K562 (cell line): Measurements from ENCODE around the gene VPS45. TPM values are rescaled to one million over a fixed set of nuclear protein-coding genes. Genes with fewer than 3 reads are reported as not detected.

Experiments
- ATAC-seq: fragments of 200-7000 bp; cut with Tn5 transposase; 3 replicates; pipeline ENCODE4 v1.9.1; 2020; ENCODE audit warnings: moderate library complexity
- BruUV-seq: library from RNA; stranded (reverse); fragments of 400-500 nt; replicated peaks from 2 replicates; lab custom pipeline; 2021; lab: Mats Ljungman, UMichigan
- CTCF ChIA-PET: fragments of 300-600 bp; formaldehyde crosslinking; extraction: SDS; loops from one replicate; lab custom pipeline; 2021; ENCODE audit warnings: low intra/inter-chr PET ratio; lab: Yijun Ruan, JAX
- POLR2A ChIA-PET: fragments of 300-600, 350-650 bp; sonication (Branson Sonifier 250); formaldehyde crosslinking; extraction: SDS; loops from one replicate; lab custom pipeline; 2021; ENCODE audit warnings: antibody characterized with exemption, inconsistent platforms; lab: Yijun Ruan, JAX
- DNase-seq, 4 experiments: peaks; one replicate each; pipeline versions ENCODE4 v3.0.0 to v3.0.0-alpha.2; 2011 to 2018; ENCODE audit warnings: low spot score in 3 of 4, mixed read lengths in 3 of 4; ENCODE audit errors: extremely low read depth in 1 of 4
- FAIRE-seq: peaks from 2 replicates; lab custom pipeline; 2011; peaks lifted over from hg19 to GRCh38; lab: Jason Lieb, UNC
- H2AFZ ChIP-seq: 2 replicates; pipeline ENCODE4 v1.6.0; 2011; ENCODE audit warnings: low read depth, low read length, control low read depth, inconsistent platforms
- H3K27ac ChIP-seq: fragments of 200-600 bp; 3 replicates; pipeline ENCODE4 v1.8.0; 2011; ENCODE audit warnings: low read depth, mild to moderate bottlenecking, control low read depth, inconsistent platforms, low read length, moderate library complexity, mixed read lengths; ENCODE audit errors: extremely low read depth
- H3K27me3 ChIP-seq, 2 experiments: fragments of 300-600 bp in 1 of 2; 2 replicates in 1 of 2; 3 replicates in 1 of 2; pipeline versions ENCODE4 v1.6.0 to v1.8.0; 2011; ENCODE audit warnings: inconsistent platforms in 2 of 2, low read length in 2 of 2, mild to moderate bottlenecking in 1 of 2, mixed read lengths in 1 of 2, moderate library complexity in 1 of 2; ENCODE audit not compliant: control insufficient read depth in 2 of 2, insufficient read depth in 2 of 2
- H3K36me3 ChIP-seq: fragments of 300-600 bp; 3 replicates; pipeline ENCODE4 v1.8.0; 2011; ENCODE audit warnings: mild to moderate bottlenecking, low read length, inconsistent platforms; ENCODE audit not compliant: control insufficient read depth, insufficient read depth
- H3K4me1 ChIP-seq, 2 experiments: fragments of 200-600 bp in 1 of 2; replicated peaks in 1 of 2; 2 replicates in 1 of 2; 3 replicates in 1 of 2; pipeline versions ENCODE4 v1.5.1 to v1.8.0; 2011; ENCODE audit warnings: inconsistent platforms in 2 of 2, low read length in 2 of 2, mild to moderate bottlenecking in 1 of 2, mixed read lengths in 1 of 2, moderate library complexity in 1 of 2; ENCODE audit not compliant: control insufficient read depth in 2 of 2, insufficient read depth in 2 of 2
- H3K4me2 ChIP-seq: 2 replicates; pipeline ENCODE4 v1.6.1; 2011; ENCODE audit warnings: low read length, control low read depth, inconsistent platforms, mixed read lengths; ENCODE audit not compliant: insufficient read depth
- H3K4me3 ChIP-seq: fragments of 200-600 bp; sonication (generic), shearing (Covaris generic); 2 replicates; pipeline ENCODE4 v1.5.1; 2016; ENCODE audit warnings: control low read depth, inconsistent platforms
- H3K79me2 ChIP-seq: fragments of 200-600 bp; 3 replicates; pipeline ENCODE4 v1.8.0; 2011; ENCODE audit warnings: low read length, inconsistent platforms; ENCODE audit not compliant: control insufficient read depth, insufficient read depth
- H3K9ac ChIP-seq, 2 experiments: 2 replicates each; pipeline versions ENCODE4 v1.6.0 to v1.6.1; 2011; ENCODE audit warnings: low read depth in 2 of 2, low read length in 2 of 2, control low read depth in 1 of 2, inconsistent platforms in 1 of 2, mild to moderate bottlenecking in 1 of 2, mixed read lengths in 1 of 2; ENCODE audit not compliant: insufficient read depth in 1 of 2
- H3K9me1 ChIP-seq: one replicate; pipeline ENCODE4 v1.6.0; 2011; ENCODE audit warnings: inconsistent platforms, mild to moderate bottlenecking, low read length, moderate library complexity; ENCODE audit not compliant: control insufficient read depth, insufficient read depth
- H3K9me3 ChIP-seq: replicated peaks from 2 replicates; pipeline ENCODE4 v1.5.1; 2011; ENCODE audit warnings: low read depth, low read length, inconsistent platforms; ENCODE audit not compliant: control insufficient read depth, insufficient read depth
- H4K20me1 ChIP-seq: replicated peaks from 2 replicates; pipeline ENCODE4 v1.6.1; 2011; ENCODE audit warnings: low read length, inconsistent platforms, mixed read lengths; ENCODE audit not compliant: control insufficient read depth, insufficient read depth
- ARID3A ChIP-seq: IDR thresholded peaks from 2 replicates; pipeline ENCODE4 v1.6.1; 2012; ENCODE audit warnings: low read depth, low read length, improper control_type of control experiment, borderline replicate concordance
- CUX1 ChIP-seq: fragments of 200-800 bp; sonication (Bioruptor generic); IDR thresholded peaks from 2 replicates; pipeline ENCODE4 v1.6.1; 2016; ENCODE audit warnings: missing genetic modification characterization, missing compliant biosample characterization
- HES1 ChIP-seq: fragments of 450-650 bp; IDR thresholded peaks from 2 replicates; pipeline ENCODE4 v1.6.1; 2016; ENCODE audit warnings: low read depth, mild to moderate bottlenecking, moderate library complexity
- MEIS2 ChIP-seq: fragments of 450-650 bp; IDR thresholded peaks from 2 replicates; pipeline ENCODE4 v1.6.1; 2014; ENCODE audit warnings: mild to moderate bottlenecking; ENCODE audit not compliant: partially characterized antibody
- MNT ChIP-seq, 2 experiments: fragments of 450-650 bp; conservative IDR thresholded peaks; 2 replicates each; pipeline ENCODE4 v1.6.1; 2017; ENCODE audit warnings: mild to moderate bottlenecking in 2 of 2, moderate library complexity in 2 of 2
- NCOA2 ChIP-seq, 2 experiments: fragments of 450-650 bp; IDR thresholded peaks; 2 replicates each; pipeline ENCODE4 v1.6.1; 2018; ENCODE audit warnings: mild to moderate bottlenecking in 2 of 2, moderate library complexity in 1 of 2; ENCODE audit not compliant: partially characterized antibody in 2 of 2
- NR3C1 ChIP-seq: sonication (generic); formaldehyde crosslinking; IDR thresholded peaks from 2 replicates; pipeline ENCODE4 v1.8.1; 2022; ENCODE audit warnings: missing genetic modification reagents
- RFX7 ChIP-seq: fragments of 250-450 bp; sonication (Bioruptor Pico); IDR thresholded peaks from 2 replicates; pipeline ENCODE4 v1.5.1; 2021; ENCODE audit warnings: mild to moderate bottlenecking
- SMAD1 ChIP-seq: fragments of 150-350 bp; IDR thresholded peaks from 2 replicates; pipeline ENCODE4 v1.6.1; 2014; ENCODE audit warnings: low read length, low read depth; ENCODE audit not compliant: partially characterized antibody
- ZBED1 ChIP-seq: IDR thresholded peaks from 2 replicates; pipeline ENCODE4 v1.6.1; 2014
- ZNF280A ChIP-seq: fragments of 450-650 bp; IDR thresholded peaks from 2 replicates; pipeline ENCODE4 v1.6.1; 2018; ENCODE audit warnings: mild to moderate bottlenecking, low read depth; ENCODE audit not compliant: partially characterized antibody
- in situ Hi-C: fragments of 300-500 bp; cut with MboI; formaldehyde crosslinking; loops from 4 replicates; pipeline ENCODE4 v1.15.0; 2018; ENCODE audit warnings: inconsistent platforms, mixed read lengths
- intact Hi-C: fragments of 100-400 bp; cut with micrococcal nuclease; formaldehyde crosslinking; loops from 2 replicates; pipeline ENCODE4 v1.14.2; 2022
- polyA plus RNA-seq, 8 experiments: library from polyadenylated mRNA; depleted of rRNA in 4 of 8; stranded (reverse) in 5 of 8; unstranded in 3 of 8; fragments of >200 nt; fragmentation: Nextera tagmentation in 2 of 8; fragmentation: Illumina TruSeq in 1 of 8; extraction: Ambion mirVana in 2 of 8; extraction: Trizol in 1 of 8; gene quantifications; 2 replicates each; pipeline versions ENCODE4 v1.2.1 to v1.2.3, GENCODE V29; 2011 to 2014; ENCODE audit warnings: inconsistent platforms in 1 of 8, missing spikeins in 1 of 8
- total RNA-seq, 7 experiments: library from RNA; depleted of rRNA in 6 of 7; stranded (reverse); fragments of >200 nt in 6 of 7; fragmentation: Illumina TruSeq in 2 of 7; extraction: Trizol in 2 of 7; gene quantifications; 2 replicates each; pipeline versions ENCODE4 v1.2.1 to v1.2.3, GENCODE V29; 2011 to 2021; ENCODE audit warnings: low replicate concordance in 1 of 7

VPS45 gene
- total and polyA plus RNA-seq, 9 of the 15 experiments (the other 6 are each of a cell fraction or from before 2014, with no cell fraction given): 17.9 to 48.2 (median 34.4) TPM

GRCh38 chr1:150178548-150178947, 111.0 kb downstream of the VPS45 start:
- Histone ChIP-seq H3K27me3 (no peaks in the 10 kb centered on the region), H4K20me1 (no peaks in the 10 kb centered on the region), H3K79me2 (no peaks in the 10 kb centered on the region), H3K4me2 (no peak overlapping the region), H3K4me3 (no peak overlapping the region), H3K27ac (no peak overlapping the region), H3K36me3 (no peaks in the 10 kb centered on the region), H3K4me1 (no peaks in the 10 kb centered on the region), H2AFZ (no peak overlapping the region), H3K9me3 (no peaks in the 10 kb centered on the region), H3K9me1 (no peaks in the 10 kb centered on the region), H3K9ac (no peak overlapping the region)
- POLR2A ChIA-PET: interaction anchor here (0.6 to 1.3 kb wide), 2 partner anchors 16 to 291 kb away, joined by 3 to 5 read pairs; a partner anchor contains a TSS
- CTCF ChIA-PET: no interaction called here
- in situ Hi-C loops (no loop called here), intact Hi-C loops (no loop called here)
- DNase-seq: no peak
- no TSS peak for BruUV-seq
- no peak for FAIRE-seq
- no peak for ATAC-seq
- TF ChIP-seq NR3C1: no peak
- no peak for TF ChIP-seq NCOA2 (IDR thresholded peaks at IDR 0.05; ENCODE audit: partially characterized antibody in 2 of 2)
- no peak for TF ChIP-seq MEIS2
- TF ChIP-seq ZBED1: no peak
- no peak for TF ChIP-seq ARID3A
- TF ChIP-seq SMAD1: no peak
- TF ChIP-seq RFX7 (CRISPR knock-in tag): no peak
- TF ChIP-seq HES1: no peak
- TF ChIP-seq ZNF280A: no peak
- no peak for TF ChIP-seq MNT (conservative IDR thresholded peaks at IDR 0.05)
- no peak for TF ChIP-seq CUX1
